RWPE2 (cell line): Measurements from ENCODE around the gene NUP210L.
"Not testable (repeated sequence)": the region's sequence is repeated elsewhere in the genome, so short reads cannot be mapped to it uniquely, and the experiment has no call there.

ENCODE experiments used
- ATAC-seq: fragments of 200-7000 bp; cut with Tn5 transposase; 3 replicates; pipeline ENCODE4 v1.9.1; 2021; ENCODE audit warnings: low read depth
- DNase-seq: peaks from one replicate; pipeline ENCODE4 v3.0.0-alpha.2; 2020; ENCODE audit warnings: low spot score
- H3K27ac ChIP-seq: fragments of 450-650 bp; 2 replicates; pipeline ENCODE4 v1.5.1; 2017; ENCODE audit warnings: mild to moderate bottlenecking; ENCODE audit not compliant: poor library complexity, severe bottlenecking
- H3K27me3 ChIP-seq: fragments of 250-450 bp; sonication (Bioruptor Pico); 2 replicates; pipeline ENCODE4 v1.5.1; 2021; ENCODE audit warnings: mild to moderate bottlenecking, moderate library complexity; ENCODE audit not compliant: insufficient read depth, poor library complexity, severe bottlenecking
- H3K36me3 ChIP-seq: fragments of 250-450 bp; sonication (Bioruptor Pico); 2 replicates; pipeline ENCODE4 v1.5.1; 2020; ENCODE audit warnings: low read depth, mild to moderate bottlenecking, moderate library complexity
- H3K4me1 ChIP-seq: fragments of 250-450 bp; sonication (Bioruptor Pico); 2 replicates; pipeline ENCODE4 v1.5.1; 2021; ENCODE audit warnings: mild to moderate bottlenecking, moderate library complexity; ENCODE audit not compliant: insufficient read depth, poor library complexity, severe bottlenecking
- H3K4me3 ChIP-seq: fragments of 250-450 bp; sonication (Bioruptor Pico); 2 replicates; pipeline ENCODE4 v1.5.1; 2021; ENCODE audit warnings: mild to moderate bottlenecking, moderate library complexity; ENCODE audit not compliant: severe bottlenecking
- H3K9me3 ChIP-seq: fragments of 250-450 bp; sonication (Bioruptor Pico); 2 replicates; pipeline ENCODE4 v1.5.1; 2021; ENCODE audit warnings: mild to moderate bottlenecking, moderate library complexity; ENCODE audit not compliant: severe bottlenecking
- TF ChIP-seq, protein P1 (sequence below): fragments of 450-650 bp; IDR thresholded peaks from one replicate; pipeline ENCODE4 v1.5.1; 2017; ENCODE audit warnings: mild to moderate bottlenecking, moderate library complexity; ENCODE audit not compliant: poor library complexity, severe bottlenecking

NUP210L gene

DNA sequence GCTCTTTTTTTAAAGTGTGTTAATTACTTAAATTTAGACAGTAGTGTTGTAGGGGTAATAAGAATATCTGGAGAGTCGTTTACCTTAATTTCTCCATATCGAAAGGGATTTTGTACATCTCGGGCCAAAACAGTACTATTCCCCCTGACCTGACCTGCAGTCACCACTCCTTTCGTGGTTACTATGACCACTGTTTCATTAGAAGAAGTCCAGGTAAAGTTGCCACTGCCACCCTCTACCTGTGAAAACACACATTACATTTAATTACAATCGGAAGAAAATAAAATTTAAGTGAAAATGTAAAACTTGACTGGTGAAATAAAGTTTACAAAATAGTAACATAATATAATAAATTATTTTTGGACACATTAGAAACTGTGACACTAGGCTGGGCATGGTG, 37.2 kb downstream of the NUP210L start:
- H3K36me3 ChIP-seq = no peaks in the 10 kb centered on the region
- H3K4me1 ChIP-seq = no peaks in the 10 kb centered on the region
- H3K27ac ChIP-seq = no peak overlapping the region
- DNase-seq (no peak), ATAC-seq (no peak)
- H3K4me3 ChIP-seq = no peak overlapping the region
- no peaks in the 10 kb centered on the region for H3K9me3 ChIP-seq
- TF ChIP-seq, protein P1, sequence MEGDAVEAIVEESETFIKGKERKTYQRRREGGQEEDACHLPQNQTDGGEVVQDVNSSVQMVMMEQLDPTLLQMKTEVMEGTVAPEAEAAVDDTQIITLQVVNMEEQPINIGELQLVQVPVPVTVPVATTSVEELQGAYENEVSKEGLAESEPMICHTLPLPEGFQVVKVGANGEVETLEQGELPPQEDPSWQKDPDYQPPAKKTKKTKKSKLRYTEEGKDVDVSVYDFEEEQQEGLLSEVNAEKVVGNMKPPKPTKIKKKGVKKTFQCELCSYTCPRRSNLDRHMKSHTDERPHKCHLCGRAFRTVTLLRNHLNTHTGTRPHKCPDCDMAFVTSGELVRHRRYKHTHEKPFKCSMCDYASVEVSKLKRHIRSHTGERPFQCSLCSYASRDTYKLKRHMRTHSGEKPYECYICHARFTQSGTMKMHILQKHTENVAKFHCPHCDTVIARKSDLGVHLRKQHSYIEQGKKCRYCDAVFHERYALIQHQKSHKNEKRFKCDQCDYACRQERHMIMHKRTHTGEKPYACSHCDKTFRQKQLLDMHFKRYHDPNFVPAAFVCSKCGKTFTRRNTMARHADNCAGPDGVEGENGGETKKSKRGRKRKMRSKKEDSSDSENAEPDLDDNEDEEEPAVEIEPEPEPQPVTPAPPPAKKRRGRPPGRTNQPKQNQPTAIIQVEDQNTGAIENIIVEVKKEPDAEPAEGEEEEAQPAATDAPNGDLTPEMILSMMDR = peak; percentile 28
- H3K27me3 ChIP-seq = no peaks in the 10 kb centered on the region

DNA sequence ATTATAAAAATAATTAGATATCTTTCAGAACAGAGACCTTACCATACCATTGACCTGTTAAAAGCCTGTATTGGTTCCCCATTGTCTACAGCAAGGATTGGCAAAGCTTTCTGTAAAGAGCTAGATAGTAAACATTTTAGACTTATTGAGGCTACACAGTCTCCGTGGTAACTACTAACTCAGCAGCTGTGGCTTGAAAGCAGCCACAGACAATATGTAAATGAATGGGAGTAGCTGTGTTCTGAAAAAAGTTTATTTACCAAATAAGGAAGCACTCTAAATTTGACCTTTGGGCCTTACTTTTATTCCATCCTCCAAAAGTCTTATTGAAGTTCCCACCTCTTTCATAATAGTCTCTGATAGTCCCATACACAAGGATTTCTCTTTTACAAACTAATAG, 39.7 kb downstream of the NUP210L start:
- ATAC-seq (no peak), DNase-seq (no peak)
- Histone ChIP-seq H3K4me3 (no peak overlapping the region), H3K27me3 (no peaks in the 10 kb centered on the region), H3K4me1 (no peaks in the 10 kb centered on the region), H3K36me3 (no peaks in the 10 kb centered on the region), H3K9me3 (no peaks in the 10 kb centered on the region), H3K27ac (no peak overlapping the region)
- TF ChIP-seq, protein P1 = no peak

DNA sequence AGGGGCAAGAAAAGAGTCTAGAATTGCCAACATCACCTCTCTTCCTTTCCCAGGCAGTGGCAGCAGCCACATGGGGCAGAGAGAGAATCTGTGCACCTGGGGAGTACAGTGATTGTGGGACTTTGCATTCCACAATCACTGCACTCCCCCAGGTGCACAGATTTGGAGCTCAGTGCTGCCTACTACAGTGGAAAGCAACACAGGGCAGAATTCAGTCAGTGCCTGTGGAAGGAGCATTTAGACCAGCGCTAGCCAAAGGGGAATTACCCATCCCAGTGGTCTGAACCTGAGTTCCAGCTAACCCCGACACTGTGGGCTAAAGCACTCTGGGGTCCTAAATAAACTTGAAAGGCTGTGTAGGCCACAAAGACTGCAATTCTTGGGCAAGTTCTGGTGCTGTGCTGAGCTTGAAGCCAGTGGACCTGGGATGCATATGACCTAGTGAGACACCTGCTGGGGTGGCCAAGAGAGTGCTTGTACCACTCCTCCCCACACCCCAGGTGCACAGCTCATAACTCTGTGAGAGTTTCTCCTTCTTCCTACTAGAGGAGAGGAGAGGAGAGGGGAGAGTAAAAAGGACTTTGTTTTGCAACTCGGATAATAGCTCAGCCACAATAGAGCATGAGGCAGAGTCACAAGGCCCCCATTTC, 50.3 kb downstream of the NUP210L start:
- Histone ChIP-seq H3K27ac (no peak overlapping the region), H3K4me1 (no peaks in the 10 kb centered on the region), H3K9me3 (no peaks in the 10 kb centered on the region), H3K27me3 (no peaks in the 10 kb centered on the region), H3K36me3 (no peaks in the 10 kb centered on the region), H3K4me3 (no peak overlapping the region)
- TF ChIP-seq, protein P1 = no peak
- ATAC-seq (no peak), DNase-seq (no peak)

DNA sequence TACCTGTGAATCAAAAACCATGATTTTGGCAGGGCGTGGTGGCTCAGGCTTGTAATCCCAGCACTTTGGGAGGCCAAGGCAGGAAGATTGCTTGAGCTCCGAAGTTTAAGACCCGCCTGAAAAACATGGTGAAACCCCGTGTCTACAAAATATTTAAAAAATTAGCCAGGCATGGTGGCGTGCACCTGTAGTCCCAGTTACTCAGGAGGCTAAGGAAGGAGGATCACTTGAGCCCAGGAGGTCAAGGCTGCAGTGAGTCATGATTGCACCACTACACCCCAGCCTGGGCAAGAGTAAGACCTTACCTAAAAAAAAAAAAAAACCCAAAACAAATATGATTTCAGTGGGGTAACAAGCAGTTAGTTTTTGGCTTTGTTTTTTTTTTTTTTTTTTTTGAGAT, 54.7 kb downstream of the NUP210L start:
- H3K36me3 ChIP-seq, DNase-seq, H3K27ac ChIP-seq, H3K27me3 ChIP-seq, H3K4me3 ChIP-seq, H3K4me1 ChIP-seq, H3K9me3 ChIP-seq, ATAC-seq: not testable (repeated sequence)

DNA sequence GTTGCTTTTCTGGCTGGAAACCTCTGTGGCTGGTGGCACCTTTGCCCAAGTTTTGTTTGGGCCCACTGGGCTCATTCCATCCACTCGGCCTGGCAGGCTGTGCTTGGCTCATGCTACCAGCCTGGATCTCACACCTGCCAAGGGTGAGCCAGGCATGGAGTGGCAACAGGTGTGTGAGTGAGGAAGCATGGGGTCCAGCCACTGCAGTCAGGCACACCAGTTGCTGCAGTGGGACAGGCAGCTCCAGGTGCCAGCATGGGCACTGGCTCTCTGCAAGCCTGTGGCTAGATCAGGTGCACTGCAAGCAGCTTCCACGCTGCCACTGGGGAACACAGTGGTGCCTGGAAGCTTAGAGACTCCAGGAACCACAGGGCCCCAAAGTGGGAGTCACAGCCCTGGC, 57.0 kb downstream of the NUP210L start:
- Histone ChIP-seq H3K36me3 (no peaks in the 10 kb centered on the region), H3K27me3 (no peaks in the 10 kb centered on the region), H3K4me3 (no peak overlapping the region), H3K9me3 (no peaks in the 10 kb centered on the region), H3K27ac (no peak overlapping the region), H3K4me1 (no peaks in the 10 kb centered on the region)
- DNase-seq (no peak), ATAC-seq (no peak)
- TF ChIP-seq, protein P1 = no peak
